HG03521 (cell line): ENCODE measurements around the gene TNK2.
"Not testable (repeated sequence)": the region's sequence is repeated elsewhere in the genome, so short reads cannot be mapped to it uniquely, and the experiment has no call there.

Experiments used
- ATAC-seq: cut with Tn5 transposase; IDR thresholded peaks from one replicate; pipeline ENCODE4 v1.9.1; 2021; ENCODE audit warnings: mild to moderate bottlenecking, moderate library complexity; ENCODE audit not compliant: unreplicated experiment

TNK2 gene

GRCh38 chr3:195824425-195825190 is 83.7 kb downstream of the TNK2 start:
- ATAC-seq: not testable (repeated sequence)

- no peak for ATAC-seq
Measured at GRCh38 chr3:195823999-195824398, 84.4 kb downstream of the TNK2 start.

- no peak for ATAC-seq
Measured at GRCh38 chr3:195823280-195823679, 85.1 kb downstream of the TNK2 start.

- no peak for ATAC-seq
Measured at GRCh38 chr3:195822131-195822696, 86.1 kb downstream of the TNK2 start.

GRCh38 chr3:195821403-195822130 is 86.8 kb downstream of the TNK2 start:
- ATAC-seq: no peak

- ATAC-seq: no peak
Measured at GRCh38 chr3:195820901-195821300, 87.5 kb downstream of the TNK2 start.

- ATAC-seq: no peak
Measured at GRCh38 chr3:195820186-195820585, 88.2 kb downstream of the TNK2 start.

GRCh38 chr3:195818301-195818700 is 90.0 kb downstream of the TNK2 start:
- no peak for ATAC-seq

- ATAC-seq: no peak
Measured at GRCh38 chr3:195817578-195818135, 90.7 kb downstream of the TNK2 start.

GRCh38 chr3:195816276-195816913 is 92.0 kb downstream of the TNK2 start:
- not testable (repeated sequence) for ATAC-seq

GRCh38 chr3:195815169-195815771 is 93.1 kb downstream of the TNK2 start:
- ATAC-seq: no peak

GRCh38 chr3:195813916-195814640 is 94.3 kb downstream of the TNK2 start:
- no peak for ATAC-seq
